Memory B cell (primary cell): Measurements from ENCODE around the gene CNTN6.

Experiments used
- ATAC-seq: fragments of 150-1000 bp; cut with Tn5 transposase; 2 replicates; pipeline ENCODE4 v1.10.0; 2021; ENCODE audit warnings: low read depth, mild to moderate bottlenecking, moderate library complexity
- DNase-seq, 2 donors: peaks; one replicate each; pipeline ENCODE4 v3.0.0; 2022; ENCODE audit warnings: low spot score in 2 of 2
- H3K27ac Mint-ChIP-seq: one replicate; pipeline ENCODE4 v1.8.0; 2022; ENCODE audit warnings: mild to moderate bottlenecking, moderate library complexity, mixed read lengths
- H3K27me3 Mint-ChIP-seq: one replicate; pipeline ENCODE4 v1.8.0; 2022; ENCODE audit warnings: mixed read lengths
- H3K36me3 Mint-ChIP-seq: one replicate; pipeline ENCODE4 v1.8.0; 2022; ENCODE audit warnings: mild to moderate bottlenecking, mixed read lengths
- H3K4me1 Mint-ChIP-seq: one replicate; pipeline ENCODE4 v1.8.0; 2022; ENCODE audit warnings: mixed read lengths
- H3K4me3 Mint-ChIP-seq: one replicate; pipeline ENCODE4 v1.8.0; 2022; ENCODE audit warnings: mild to moderate bottlenecking, moderate library complexity, mixed read lengths
- H3K9me3 Mint-ChIP-seq: one replicate; pipeline ENCODE4 v1.8.0; 2022; ENCODE audit warnings: mixed read lengths

The CNTN6 gene

DNA sequence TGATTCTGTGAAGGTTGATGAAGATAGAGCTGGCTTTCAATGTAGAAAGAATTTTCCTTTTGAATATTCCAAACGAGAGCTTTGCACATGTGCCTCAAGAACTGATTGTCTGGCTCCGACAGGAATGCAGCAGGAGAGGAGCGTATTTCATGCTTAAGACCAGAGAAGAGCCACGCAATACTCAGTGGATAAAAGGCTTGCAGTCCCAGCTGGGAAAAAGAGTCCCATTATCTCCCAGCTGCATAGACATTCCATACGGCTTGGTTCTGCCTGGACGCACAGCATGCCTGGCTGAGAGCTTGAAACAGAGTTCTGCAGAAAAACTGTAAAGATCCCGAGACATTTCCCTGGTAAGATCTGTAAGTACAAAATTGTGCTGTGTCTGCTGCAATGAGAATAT, at the start of gene CNTN6:
Gene CNTN6 (plus strand): TSS at position 254 of the 400 bp plus-strand sequence. CDS start 54,985 bp downstream, outside the sequence.
- no peaks in the 10 kb centered on the region for H3K9me3 Mint-ChIP-seq
- H3K4me1 Mint-ChIP-seq, result no peaks in the 10 kb centered on the region
- no peak within 1 kb of the TSS for H3K27ac Mint-ChIP-seq
- no peak within 1 kb of the TSS for H3K4me3 Mint-ChIP-seq
- H3K27me3 Mint-ChIP-seq, result peaks cover 2% of the 10 kb centered on the region
- DNase-seq, result no peak
- no peak for ATAC-seq
- no peaks in the 10 kb centered on the region for H3K36me3 Mint-ChIP-seq

DNA sequence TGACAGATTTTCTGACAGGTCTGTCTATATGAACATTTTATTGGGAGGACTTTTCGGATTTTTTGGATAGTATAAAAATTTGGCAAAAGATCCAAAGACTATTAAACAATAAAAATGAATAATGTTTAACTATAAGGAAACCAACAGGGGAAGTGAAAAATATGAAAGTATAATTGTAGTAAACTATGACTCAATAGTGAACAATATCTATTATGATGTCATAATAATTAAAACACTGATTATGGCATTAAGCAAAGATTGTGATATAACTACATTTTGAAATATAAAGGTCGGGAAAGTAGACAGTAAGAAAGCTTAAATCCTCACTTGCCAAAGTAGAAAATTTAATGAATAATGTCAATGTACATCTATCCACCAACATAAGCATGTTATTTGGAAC, 44.3 kb upstream of the CNTN6 start:
- H3K27me3 Mint-ChIP-seq, result no peaks in the 10 kb centered on the region
- DNase-seq (no peak), ATAC-seq (no peak)
- no peaks in the 10 kb centered on the region for H3K4me1 Mint-ChIP-seq
- H3K9me3 Mint-ChIP-seq, result peaks cover 3% of the 10 kb centered on the region
- no peak overlapping the region for H3K27ac Mint-ChIP-seq
- no peaks in the 10 kb centered on the region for H3K36me3 Mint-ChIP-seq
- H3K4me3 Mint-ChIP-seq, result no peak overlapping the region

- DNase-seq (no peak), ATAC-seq (no peak)
- no peak overlapping the region for H3K4me3 Mint-ChIP-seq
- H3K36me3 Mint-ChIP-seq, result no peaks in the 10 kb centered on the region
- no peak overlapping the region for H3K27ac Mint-ChIP-seq
- peaks cover 3% of the 10 kb centered on the region for H3K9me3 Mint-ChIP-seq
- H3K27me3 Mint-ChIP-seq, result no peaks in the 10 kb centered on the region
- H3K4me1 Mint-ChIP-seq, result no peaks in the 10 kb centered on the region
These were observed 37.0 kb upstream of the CNTN6 start for GRCh38 chr3:1055870-1056269.

- ATAC-seq (no peak), DNase-seq (no peak)
- Mint-ChIP-seq H3K4me1 (no peaks in the 10 kb centered on the region), H3K36me3 (no peaks in the 10 kb centered on the region), H3K4me3 (no peak overlapping the region), H3K27me3 (no peaks in the 10 kb centered on the region), H3K9me3 (peaks cover 3% of the 10 kb centered on the region), H3K27ac (no peak overlapping the region)
These were observed 36.1 kb upstream of the CNTN6 start for GRCh38 chr3:1056744-1057143.

- ATAC-seq (no peak), DNase-seq (no peak)
- H3K4me3 Mint-ChIP-seq, result no peak overlapping the region
- no peak overlapping the region for H3K27ac Mint-ChIP-seq
- H3K36me3 Mint-ChIP-seq, result no peaks in the 10 kb centered on the region
- peaks cover 3% of the 10 kb centered on the region for H3K9me3 Mint-ChIP-seq
- H3K27me3 Mint-ChIP-seq, result no peaks in the 10 kb centered on the region
- H3K4me1 Mint-ChIP-seq, result no peaks in the 10 kb centered on the region
These were observed 35.4 kb upstream of the CNTN6 start for GRCh38 chr3:1057436-1057835.

DNA sequence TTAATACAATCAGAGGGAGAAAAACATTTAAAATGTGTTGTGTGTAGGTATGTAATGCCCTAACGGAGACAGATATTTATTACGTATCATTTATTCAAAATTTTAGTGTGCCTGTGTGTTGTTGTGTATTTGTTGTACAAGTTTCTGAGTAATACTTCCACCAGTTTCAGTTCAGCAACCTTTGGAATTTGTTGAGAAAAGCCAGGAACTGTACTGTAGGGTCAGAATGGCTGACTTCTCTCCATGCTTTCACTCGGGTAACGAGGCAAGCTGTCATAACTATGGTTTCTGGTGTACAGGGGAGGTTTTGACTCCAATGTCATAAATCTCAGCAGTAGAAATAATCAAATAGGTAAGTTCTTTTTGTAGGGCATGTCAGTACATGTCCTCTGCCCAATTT, 23.8 kb upstream of the CNTN6 start:
- ATAC-seq (no peak), DNase-seq (no peak)
- no peak overlapping the region for H3K4me3 Mint-ChIP-seq
- peaks cover 1% of the 10 kb centered on the region for H3K27me3 Mint-ChIP-seq
- no peaks in the 10 kb centered on the region for H3K36me3 Mint-ChIP-seq
- H3K27ac Mint-ChIP-seq, result no peak overlapping the region
- H3K9me3 Mint-ChIP-seq, result peaks cover 3% of the 10 kb centered on the region
- H3K4me1 Mint-ChIP-seq, result no peaks in the 10 kb centered on the region

DNA sequence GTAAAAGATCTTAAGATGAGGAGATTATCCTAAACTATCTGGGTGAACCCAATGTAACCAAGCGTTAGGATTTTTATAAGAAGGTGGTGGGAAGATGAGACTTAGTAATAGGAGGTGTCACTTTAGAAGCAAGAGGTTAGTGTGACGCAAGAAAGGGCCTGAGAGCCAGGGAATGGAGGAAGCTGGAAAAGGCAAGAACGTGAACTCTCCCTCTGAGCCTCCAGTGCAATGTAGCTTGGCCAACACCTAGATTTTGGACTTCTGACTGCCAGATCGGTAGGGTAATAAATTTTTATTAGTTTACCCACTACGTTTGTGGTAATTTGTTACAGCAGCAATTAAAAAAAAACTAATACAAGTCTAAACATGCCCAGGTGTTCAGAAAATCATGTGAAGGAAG, 20.8 kb upstream of the CNTN6 start:
- DNase-seq, result no peak
- no peak for ATAC-seq
- H3K36me3 Mint-ChIP-seq, result no peaks in the 10 kb centered on the region
- no peak overlapping the region for H3K4me3 Mint-ChIP-seq
- H3K27ac Mint-ChIP-seq, result no peak overlapping the region
- H3K4me1 Mint-ChIP-seq, result no peaks in the 10 kb centered on the region
- H3K27me3 Mint-ChIP-seq, result no peaks in the 10 kb centered on the region
- peaks cover 3% of the 10 kb centered on the region for H3K9me3 Mint-ChIP-seq

DNA sequence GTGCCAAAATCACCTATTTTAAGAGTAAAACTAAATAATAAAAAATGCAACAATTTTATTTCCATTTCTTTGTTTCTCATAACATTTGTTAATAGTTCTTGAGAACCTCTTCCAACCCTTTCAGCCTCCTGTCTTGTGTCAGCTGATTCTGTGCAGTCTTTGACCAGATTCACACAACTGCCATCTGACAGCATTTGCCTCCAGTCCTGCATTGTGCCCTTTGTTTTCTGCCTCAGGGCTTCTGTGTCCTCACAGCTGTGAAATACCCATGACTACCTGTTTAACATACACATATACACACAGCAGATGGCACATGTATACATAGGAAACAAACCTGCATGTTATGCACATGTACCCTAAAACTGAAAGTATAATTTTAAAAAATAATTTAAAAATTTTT, 13.2 kb upstream of the CNTN6 start:
- no peak for ATAC-seq
- Mint-ChIP-seq H3K4me3 (no peak overlapping the region), H3K27me3 (no peaks in the 10 kb centered on the region), H3K9me3 (no peaks in the 10 kb centered on the region), H3K27ac (no peak overlapping the region), H3K36me3 (no peaks in the 10 kb centered on the region), H3K4me1 (no peaks in the 10 kb centered on the region)
- no peak for DNase-seq

DNA sequence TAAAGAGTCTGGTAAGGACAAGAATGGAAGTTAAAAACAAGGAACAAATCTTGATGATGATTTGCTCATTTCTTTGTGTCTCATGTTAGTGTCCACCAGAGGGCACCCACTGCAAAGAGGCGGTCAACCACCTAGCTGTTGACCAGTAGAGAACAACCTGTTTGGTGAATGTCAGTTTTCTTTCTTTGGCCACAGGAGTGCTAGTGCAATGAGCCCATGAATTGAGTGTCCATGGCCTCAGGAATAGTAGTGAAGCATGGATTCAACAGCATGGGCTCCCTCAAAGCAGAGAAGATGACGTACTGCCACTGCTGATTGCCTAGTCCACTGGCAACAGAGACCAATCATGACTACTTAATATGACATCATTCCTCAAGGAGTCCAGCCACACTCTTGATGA, 10.7 kb upstream of the CNTN6 start:
- H3K36me3 Mint-ChIP-seq, result no peaks in the 10 kb centered on the region
- no peak overlapping the region for H3K27ac Mint-ChIP-seq
- no peak overlapping the region for H3K4me3 Mint-ChIP-seq
- no peaks in the 10 kb centered on the region for H3K27me3 Mint-ChIP-seq
- no peaks in the 10 kb centered on the region for H3K9me3 Mint-ChIP-seq
- no peaks in the 10 kb centered on the region for H3K4me1 Mint-ChIP-seq
- ATAC-seq (no peak), DNase-seq (no peak)

GRCh38 chr3:1087066-1087560, 5.7 kb upstream of the CNTN6 start:
- no peaks in the 10 kb centered on the region for H3K4me1 Mint-ChIP-seq
- peaks cover 2% of the 10 kb centered on the region for H3K27me3 Mint-ChIP-seq
- H3K4me3 Mint-ChIP-seq, result no peak overlapping the region
- no peaks in the 10 kb centered on the region for H3K36me3 Mint-ChIP-seq
- no peak for DNase-seq
- H3K9me3 Mint-ChIP-seq, result no peaks in the 10 kb centered on the region
- H3K27ac Mint-ChIP-seq, result no peak overlapping the region
- no peak for ATAC-seq

DNA sequence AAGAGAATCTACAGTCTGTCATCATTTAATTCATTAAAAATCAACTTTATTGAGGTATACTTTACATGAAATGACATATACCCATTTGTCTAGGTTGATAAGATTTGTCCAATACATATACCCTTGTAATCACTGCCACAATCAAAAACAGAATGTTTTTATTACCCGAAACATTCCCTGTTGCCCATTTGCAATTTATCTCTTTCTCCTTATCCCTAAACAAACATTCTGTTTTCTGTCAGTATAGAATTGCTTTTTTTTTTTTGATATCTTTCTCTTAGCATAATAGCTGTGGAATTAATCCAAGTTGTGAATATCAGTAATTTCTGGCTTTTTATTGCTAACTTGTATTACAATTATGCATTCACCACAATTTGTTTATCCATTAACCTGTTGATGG, 4.3 kb upstream of the CNTN6 start:
- Mint-ChIP-seq H3K27me3 (peaks cover 2% of the 10 kb centered on the region), H3K9me3 (no peaks in the 10 kb centered on the region), H3K27ac (no peak overlapping the region), H3K4me1 (no peaks in the 10 kb centered on the region), H3K36me3 (no peaks in the 10 kb centered on the region), H3K4me3 (no peak overlapping the region)
- DNase-seq, result no peak
- no peak for ATAC-seq

DNA sequence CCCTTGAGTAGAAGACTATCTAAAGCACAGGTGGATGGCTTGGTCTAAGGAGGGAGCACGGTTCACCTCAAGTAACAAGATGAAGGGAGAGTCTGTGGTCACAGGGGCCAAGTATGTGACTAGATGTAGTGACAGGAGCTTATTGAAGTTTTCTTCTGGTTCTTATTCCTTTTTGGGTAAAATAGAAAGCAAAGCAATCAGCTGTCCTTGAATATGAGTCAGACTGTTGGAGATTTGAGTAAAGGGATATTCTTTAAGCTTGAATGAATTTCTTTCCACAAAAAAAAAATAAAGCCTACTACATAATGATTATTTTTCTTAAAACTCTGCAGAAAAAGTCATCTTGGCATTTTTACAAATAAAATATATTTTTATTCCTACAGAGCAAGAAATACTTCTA, 1.5 kb upstream of the CNTN6 start:
- Mint-ChIP-seq H3K4me3 (no peak overlapping the region), H3K4me1 (no peaks in the 10 kb centered on the region), H3K36me3 (no peaks in the 10 kb centered on the region), H3K27me3 (peaks cover 2% of the 10 kb centered on the region), H3K27ac (no peak overlapping the region), H3K9me3 (no peaks in the 10 kb centered on the region)
- ATAC-seq, result no peak
- no peak for DNase-seq

DNA sequence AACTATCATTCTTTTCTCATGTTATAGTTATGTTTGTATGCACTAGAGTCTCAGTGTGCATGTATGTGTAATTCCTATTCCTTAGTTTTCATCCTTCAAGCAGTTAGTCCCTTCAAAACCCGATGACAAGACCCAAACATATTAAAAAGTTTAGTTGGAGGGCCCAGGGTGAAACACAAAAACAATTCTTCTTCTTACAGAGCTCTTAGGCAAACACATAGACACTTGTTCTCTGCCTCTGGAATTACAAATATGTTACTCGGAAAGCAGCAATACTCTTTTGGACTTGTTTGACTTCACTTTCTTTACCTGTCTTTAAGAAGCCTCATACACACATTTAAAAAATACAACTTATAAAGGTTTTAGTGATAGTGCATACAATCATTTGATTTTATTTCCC, 763 bp upstream of the CNTN6 start:
- ATAC-seq (no peak), DNase-seq (no peak)
- H3K4me3 Mint-ChIP-seq, result no peak overlapping the region
- no peak overlapping the region for H3K27ac Mint-ChIP-seq
- H3K9me3 Mint-ChIP-seq, result no peaks in the 10 kb centered on the region
- H3K27me3 Mint-ChIP-seq, result peaks cover 2% of the 10 kb centered on the region
- H3K4me1 Mint-ChIP-seq, result no peaks in the 10 kb centered on the region
- no peaks in the 10 kb centered on the region for H3K36me3 Mint-ChIP-seq

- no peak for DNase-seq
These were observed 393 bp downstream of the CNTN6 start for GRCh38 chr3:1093217-1093616.

DNA sequence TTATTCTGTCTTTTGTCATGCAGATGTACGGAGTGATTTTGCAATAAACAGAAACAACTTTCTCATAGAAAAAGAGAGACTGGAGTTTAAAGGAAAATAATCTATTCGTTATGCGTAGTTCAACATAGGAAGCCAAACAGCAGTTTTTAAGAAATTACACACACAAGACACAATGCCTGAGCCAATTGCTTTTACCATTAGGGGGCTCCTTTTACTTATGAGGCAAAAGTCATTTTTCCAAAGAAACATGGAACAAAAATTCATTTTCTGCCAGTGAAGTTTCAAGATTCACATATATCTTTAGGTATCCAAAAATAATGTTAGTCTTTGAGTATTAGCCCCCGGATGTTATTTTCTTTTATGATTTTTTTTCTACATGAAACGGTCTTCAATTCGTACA, 10.7 kb downstream of the CNTN6 start:
- no peaks in the 10 kb centered on the region for H3K36me3 Mint-ChIP-seq
- no peak for DNase-seq
- ATAC-seq, result no peak
- H3K4me3 Mint-ChIP-seq, result no peak overlapping the region
- H3K4me1 Mint-ChIP-seq, result no peaks in the 10 kb centered on the region
- no peaks in the 10 kb centered on the region for H3K9me3 Mint-ChIP-seq
- no peaks in the 10 kb centered on the region for H3K27me3 Mint-ChIP-seq
- H3K27ac Mint-ChIP-seq, result no peak overlapping the region

More at GRCh38 chr3:1093217-1093616, 393 bp downstream of the CNTN6 start:
- Mint-ChIP-seq H3K27me3 (peaks cover 2% of the 10 kb centered on the region), H3K36me3 (no peaks in the 10 kb centered on the region), H3K27ac (no peak overlapping the region), H3K4me3 (no peak overlapping the region), H3K9me3 (no peaks in the 10 kb centered on the region), H3K4me1 (no peaks in the 10 kb centered on the region)
- no peak for ATAC-seq
